NCI-H2196 (cell line): ENCODE measurements around the gene TTC23.
"Not testable (repeated sequence)": the region's sequence is repeated elsewhere in the genome, so short reads cannot be mapped to it uniquely, and the experiment has no call there.

Experiments used
- DNase-seq: peaks from one replicate; lab custom pipeline; 2025; ENCODE audit not compliant: unreplicated experiment; lab: John Stamatoyannopoulos, UW

The TTC23 gene

DNA sequence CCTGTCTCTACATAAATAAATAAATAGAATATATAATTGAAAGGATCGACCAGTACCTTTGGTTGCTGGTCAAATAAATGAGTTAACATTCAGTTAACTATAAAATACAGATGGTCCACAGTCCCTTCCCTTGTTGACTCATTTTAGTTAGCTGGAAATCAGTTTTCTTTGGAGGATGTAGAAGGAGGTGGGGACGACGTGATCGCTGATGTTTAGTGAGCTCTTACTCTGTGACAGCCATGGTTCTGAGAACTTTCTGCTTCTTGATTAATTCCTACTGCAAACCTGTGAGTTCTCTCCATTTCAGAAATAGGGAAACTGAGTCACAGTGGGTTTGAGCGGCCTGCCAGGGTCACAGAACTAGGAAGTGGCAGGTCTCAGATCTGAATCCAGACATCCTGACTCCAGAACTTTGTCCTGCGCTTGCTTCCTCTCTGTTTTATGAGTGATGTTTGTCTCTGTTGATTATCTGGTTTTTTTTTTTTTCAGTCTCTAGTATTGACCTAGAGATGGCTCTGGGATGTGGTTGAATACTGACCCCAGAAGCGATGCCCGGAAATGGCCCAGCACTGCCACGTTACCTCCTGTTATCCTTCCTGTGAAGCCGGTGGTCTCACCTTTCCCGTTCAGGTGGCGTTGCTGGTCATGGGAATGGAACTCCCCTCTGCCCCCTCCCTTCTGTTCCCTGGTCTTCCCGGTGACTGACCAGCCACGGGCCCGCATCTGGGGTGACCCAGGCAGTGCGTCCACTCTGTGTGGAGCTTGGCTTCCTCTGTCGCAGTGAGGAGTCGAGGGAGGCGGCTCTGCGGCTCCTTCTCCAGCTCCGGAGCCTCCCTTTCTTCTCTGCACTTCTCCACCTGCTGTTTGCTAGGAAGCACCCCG lies 126.3 kb downstream of the TTC23 start:
- no peak for DNase-seq

DNA sequence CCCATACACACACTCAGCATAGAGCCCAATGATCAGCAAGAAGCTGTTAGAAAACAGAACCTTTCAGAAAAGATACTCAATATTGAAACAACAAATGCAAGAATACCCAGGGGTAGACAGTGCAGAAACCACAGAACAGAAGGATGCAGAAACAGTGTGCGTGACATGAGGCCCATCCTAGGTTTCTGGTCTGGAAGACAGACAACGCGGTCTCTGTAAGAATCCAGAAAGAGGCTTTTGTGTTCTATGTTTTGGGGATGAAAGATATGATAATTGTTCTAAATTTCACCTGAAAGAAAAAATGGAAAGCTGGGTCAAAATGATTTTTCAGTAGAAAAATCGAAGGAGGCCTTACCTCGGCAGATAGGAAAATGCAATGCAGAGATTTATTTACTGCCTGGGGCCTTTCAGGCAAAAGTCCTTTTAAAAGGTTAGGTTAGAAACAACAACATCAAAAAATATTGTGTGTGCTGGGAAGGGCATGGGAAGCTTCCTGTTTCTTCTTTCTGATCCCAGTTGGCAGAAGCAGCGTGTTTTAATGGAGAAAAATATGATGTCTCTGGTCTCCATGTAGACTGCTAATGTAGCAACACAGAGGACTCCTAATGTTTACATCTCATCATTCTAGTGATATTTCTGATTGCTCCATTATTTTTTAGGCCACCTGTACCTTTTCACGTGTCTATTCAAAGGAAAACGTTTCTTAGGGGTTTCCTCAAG lies 127.5 kb downstream of the TTC23 start:
- DNase-seq = no peak

DNA sequence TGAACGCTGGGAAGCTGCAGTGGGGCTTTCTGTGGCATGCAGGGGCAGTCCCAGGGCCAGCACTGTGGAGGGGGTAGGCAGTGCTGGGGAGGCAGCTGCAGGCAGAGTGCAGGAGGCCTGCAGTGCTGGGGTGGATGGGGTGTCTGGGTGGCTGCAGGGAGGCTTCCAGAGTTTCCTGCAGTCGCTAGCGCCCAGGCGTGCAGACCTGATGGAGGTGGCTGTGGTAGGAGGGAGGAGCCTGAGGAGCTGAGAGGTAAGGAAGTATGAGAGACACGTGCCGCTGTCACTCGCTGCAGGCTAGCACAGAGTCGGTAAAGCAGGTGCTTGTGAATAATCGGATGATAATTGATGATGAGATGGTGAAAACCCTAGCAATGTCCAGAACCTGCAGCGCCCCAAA lies 128.2 kb downstream of the TTC23 start:
- DNase-seq = no peak

DNA sequence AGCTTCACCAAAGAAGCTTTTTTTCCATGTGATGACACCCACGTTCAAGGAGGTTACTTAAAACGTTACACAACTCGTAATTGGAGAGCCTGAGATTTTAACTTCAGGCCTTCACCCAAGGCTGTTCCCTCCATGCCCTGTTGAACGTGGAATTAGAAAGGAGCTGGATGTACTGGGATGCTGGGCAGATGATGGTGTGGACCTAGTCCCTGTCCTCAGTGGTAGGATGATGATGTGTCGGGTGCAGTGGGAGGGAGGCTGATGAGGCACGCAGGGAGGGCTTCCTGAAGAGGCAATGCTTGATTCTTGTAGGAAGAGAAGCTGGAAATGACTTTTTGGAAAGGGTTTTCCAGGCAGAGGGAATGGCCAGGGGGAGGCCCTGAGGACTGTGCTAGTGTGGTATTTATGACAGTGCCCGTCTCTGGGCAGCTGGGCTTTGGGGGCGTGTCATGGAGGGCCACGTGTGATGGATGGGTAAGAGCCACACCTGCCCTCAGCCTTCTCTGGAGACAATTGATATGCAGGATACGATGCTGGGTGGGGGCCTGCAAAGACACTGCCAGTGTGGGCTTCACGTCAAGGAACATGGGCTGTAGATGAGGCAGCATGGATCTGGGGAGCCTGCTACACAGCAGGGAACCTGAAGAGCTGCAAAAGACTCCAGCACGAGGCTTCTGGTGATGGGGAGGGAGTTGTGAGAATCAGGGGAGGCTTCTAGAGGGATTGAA lies 129.2 kb downstream of the TTC23 start:
- DNase-seq = no peak

DNA sequence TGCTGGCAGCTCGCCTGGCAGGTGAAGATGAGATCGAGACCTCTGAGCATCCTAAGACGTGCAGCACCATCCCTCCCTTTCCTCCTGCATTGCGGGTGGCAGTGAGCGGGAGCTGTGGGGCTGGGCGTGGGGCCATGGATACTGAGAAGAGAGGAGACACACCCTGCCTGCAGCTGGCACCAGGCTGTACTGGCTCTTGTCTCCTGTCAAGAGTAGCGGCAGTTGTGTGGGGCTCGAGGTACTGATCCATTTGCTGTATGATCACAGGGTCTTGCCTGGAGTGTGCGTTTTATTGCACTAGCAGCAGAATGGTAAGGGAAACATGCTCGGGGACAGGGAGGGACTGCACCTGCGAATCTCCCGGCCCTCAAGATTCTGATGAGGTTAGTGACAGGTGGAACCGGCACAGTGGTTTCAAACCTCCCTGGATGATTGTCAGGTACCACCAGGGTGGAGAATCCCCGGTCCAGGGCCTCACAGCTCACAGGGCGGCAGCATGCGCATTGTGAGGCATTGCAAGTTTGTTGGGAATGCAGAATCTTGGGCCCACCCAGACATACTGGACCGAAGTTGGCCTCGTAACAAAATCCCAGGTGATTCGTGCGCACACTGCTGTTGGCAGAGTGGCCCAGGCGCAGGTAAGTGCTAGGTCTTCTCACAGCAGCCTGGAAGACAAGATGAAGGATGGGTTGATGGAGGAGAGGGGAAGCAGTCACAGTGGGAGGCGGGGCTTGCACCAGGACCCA lies 130.4 kb downstream of the TTC23 start:
- DNase-seq = no peak

DNA sequence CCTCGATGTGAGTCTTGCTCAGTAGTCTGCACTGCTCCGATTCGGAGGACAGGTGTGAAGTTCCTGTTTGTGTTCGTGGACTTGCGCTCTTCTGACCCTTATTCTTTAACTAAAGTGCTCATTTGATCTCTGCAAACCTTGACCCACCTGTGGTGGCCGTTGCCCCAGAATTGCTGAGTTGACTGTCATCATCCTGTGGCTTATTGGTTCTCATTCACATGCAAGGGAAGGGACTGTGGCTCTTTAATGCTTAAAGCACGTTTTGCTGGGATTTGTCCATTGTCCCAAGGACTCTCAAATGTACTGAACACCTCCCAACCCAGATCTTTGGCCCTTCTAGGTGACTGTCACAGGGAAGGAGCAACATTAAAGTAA lies 131.1 kb downstream of the TTC23 start:
- no peak for DNase-seq

DNA sequence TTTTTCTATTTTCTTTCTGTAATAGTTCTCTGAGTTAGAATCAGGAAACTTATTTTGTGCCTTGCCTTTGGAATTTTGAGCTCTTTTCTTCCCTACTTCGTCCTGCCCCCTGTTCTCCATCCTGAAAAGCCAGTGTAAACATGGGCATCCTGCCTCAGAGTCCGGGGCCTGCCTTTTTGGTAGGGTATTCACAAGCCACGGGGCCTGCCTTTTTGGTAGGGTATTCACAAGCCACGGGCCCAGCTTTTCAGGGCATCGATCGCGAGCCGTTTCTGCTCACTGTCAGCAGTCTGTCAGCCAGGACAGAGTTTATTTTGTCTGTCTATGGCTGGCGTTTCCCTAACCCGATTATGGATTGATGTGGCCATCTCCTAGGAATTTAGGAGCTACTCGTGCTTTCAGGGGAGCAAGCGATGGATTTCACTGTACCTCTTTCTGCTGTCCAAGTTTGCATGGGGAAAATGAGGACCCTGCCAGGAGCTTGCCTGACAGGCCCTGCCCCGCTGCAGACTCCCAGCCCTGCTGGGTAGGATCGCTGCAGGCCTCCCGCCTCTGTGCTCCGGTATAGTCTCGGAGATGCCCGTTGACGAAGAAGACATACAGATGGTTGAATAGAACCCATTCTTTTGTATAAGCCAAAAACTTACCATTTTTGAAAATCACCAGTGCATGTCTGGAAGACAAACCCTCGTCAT lies 131.7 kb downstream of the TTC23 start:
- DNase-seq = no peak

DNA sequence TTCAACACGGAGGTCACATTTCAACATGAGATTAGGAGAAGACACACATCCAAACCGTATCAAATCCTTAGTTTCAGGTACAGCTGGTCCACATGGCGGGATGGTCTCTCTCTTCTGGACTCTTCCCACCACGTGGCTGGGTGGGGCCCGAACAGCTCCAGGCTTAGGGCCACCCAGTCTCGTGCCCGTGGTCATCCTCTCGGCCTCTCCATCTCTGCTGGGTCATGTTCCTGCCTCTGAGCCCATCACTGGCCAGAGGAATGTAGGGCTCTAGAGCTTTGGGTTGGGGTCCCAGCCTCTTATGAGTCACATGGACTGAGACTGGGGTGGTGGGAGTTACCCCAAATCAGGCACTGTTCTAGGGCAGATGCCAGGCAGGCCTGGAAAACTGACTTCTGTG lies 132.3 kb downstream of the TTC23 start:
- DNase-seq = no peak

DNA sequence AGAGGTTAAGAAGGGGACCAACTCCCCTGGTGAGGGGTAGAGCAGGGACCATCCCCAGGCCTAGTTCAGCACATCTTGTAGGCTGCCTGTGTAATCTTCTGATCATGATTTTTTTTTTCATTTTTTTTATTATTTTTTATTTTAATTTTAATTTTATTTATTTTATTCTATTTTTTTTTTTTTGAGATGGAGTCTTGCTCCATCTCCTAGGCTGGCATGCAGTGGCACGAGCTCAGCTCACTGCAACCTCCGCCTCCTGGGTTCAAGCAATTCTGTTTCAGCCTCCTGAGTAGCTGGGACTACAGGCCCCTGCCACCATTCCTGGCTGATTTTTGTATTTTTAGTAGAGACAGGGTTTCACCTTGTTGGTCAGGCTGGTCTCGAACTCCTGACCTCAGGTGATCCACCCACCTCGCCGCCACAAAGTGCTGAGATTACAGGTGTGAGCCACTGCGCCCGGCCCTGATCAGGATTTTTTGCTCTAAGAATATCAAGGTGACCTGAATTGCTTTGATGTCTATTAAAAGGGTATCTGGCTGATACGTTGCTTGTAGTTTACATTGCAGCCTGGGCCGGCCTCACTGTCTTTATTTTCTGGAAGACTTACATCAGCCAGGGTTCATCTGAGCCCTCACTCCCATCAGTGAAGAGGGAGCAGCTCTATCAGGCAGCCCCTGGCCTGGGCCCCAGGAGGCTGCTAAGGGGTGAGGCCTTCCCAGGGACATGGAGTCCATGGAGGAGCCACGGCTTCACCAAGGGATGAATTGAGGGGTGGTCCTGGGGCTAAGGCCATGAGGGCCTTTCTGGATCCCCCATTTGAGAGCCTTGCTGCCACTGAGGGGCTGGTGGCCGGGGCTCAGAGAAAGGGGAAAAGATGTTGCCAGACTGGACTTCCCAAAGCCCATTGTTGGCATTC lies 133.8 kb downstream of the TTC23 start:
- no peak for DNase-seq

DNA sequence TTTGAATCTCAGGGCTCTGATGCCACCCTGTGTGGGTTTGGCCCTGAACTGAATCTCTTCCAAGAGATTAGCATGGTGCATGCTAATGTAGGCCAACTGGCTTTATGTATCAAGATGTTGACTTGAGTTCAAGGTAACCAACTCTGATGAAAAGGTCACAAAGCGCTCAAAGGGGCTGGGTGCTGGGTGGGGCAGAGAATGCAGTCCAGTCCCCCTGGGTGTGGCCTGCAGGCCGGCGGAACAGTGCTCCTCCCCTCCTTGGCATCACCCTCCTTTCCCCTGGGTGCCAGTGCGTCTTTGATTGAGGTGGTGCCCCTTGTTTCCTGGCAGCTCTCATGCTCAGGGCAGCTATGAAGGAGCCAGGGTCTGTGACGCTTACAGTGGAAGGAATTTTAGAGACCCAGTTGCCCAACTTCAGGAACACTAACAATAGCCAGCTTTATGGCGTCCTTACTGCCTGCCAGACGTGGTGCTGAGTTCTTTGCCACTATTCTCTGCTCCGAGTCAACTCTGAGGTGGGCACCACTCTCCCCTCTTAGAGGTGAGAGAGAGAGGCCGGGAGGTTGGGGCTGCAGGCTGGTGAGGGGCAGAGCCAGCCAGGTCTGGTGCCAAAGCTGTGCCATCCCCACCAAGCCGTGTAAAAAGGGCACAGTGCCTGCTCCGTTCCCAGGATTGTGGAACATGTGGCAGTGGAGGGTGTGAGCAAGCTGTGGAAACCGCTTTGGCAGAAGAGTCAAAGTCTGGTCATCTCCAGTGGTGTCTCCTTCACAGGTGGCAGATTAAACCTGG lies 134.7 kb downstream of the TTC23 start:
- no peak for DNase-seq

DNA sequence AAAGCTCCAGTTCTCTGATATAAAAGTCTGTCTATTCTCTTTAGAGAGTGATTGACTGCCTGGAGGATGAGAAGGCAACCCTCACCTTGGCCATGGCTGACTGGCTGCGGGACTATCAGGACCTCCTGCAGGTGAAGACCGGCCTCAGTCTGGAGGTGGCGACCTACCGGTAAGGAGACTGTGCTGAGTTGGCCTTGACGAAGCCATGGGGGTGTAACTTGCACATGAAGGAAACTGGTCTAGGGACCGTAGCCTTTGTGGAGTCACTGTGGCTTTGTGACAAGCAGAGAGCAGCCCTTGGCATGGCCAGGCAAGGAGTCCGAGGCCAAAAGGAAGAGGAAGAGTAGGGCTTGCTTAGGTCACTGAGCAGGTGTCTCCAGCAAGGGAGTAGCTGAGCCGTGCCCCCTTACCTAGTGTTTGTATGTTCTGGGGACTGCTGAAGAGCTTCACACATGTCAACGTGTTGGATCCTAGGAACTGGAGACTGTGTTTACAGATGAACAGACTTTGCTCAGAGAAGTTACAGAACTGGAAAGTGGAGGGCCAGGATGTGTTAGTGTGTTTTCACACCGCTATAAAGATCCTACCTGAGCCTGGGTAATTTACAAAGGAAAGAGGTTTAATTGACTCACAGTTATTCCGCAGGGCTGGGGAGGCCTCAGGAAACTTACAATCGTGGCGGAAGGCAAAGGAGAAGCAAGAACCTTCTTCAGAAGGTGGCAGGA lies 135.7 kb downstream of the TTC23 start:
- no peak for DNase-seq

DNA sequence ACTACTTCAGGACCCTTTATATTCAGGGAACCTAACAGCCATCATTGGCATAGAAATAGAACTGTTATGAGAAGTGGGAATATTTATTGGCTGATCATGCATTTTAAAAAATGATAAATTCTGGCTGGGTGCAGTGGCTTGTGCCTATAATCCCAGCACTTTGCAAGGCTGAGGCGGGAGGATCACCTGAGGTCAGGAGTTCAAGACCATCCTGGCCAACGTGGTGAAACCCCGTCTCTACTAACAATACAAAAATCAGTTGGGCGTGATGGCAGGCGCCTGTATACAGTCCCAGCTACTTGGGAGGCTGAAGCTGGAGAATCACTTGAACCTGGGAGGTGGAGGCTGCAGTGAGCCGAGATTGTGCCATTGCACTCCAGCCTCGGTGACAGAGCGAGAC lies 137.7 kb downstream of the TTC23 start:
- not testable (repeated sequence) for DNase-seq

DNA sequence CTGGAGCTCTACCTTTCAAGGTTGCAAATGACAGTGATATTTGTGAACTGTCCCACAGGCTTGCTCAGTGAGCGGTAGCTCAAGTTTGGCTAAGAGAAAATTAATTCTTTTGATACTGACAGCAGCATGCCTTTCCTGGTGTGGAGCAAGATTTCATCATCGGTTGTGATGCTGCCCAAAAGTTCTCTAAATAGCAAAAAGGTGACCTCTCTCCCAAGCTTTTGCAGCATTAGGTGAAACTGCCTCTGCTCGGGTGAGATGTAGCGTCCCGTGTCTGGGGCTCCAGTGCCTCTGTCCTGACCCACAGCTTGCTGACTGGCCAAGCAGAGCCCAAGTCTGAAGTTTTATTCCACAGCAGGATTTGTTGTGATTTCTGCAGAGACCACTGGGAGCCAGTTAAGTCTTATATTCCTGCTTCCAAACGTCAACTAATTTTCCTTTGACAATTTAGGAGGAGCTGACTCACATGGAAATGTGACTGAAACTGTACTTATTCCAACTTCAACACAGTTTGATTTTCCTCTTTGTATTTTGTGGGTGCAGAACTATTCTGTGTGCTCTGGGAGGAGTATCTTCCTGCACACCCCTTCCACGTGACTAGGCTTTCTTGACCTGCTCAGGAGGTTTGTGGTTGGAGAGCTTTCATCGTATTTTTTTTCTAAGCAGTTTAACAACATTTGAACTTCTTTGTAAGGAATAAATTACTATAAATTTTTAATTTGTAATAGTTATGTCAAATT lies 138.6 kb downstream of the TTC23 start:
- no peak for DNase-seq

DNA sequence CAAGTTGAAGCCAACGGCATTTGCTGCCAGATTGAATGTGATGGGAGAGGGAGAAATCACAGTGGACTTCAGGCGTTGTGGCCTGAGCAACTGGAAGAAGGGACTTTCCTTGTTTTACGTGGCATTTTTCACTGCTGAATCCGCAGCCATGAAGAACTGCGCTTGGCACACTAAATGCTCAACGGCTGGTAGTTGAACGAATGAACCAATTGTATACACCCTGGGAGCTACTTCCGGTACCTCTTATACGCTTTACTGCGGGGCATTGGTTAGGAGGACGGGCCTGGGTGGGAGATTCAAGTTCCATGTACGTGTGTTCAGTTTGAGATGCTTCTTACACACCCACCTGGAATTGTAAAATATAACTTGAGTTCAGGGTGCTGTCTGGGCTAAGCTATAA lies 139.3 kb downstream of the TTC23 start:
- no peak for DNase-seq

DNA sequence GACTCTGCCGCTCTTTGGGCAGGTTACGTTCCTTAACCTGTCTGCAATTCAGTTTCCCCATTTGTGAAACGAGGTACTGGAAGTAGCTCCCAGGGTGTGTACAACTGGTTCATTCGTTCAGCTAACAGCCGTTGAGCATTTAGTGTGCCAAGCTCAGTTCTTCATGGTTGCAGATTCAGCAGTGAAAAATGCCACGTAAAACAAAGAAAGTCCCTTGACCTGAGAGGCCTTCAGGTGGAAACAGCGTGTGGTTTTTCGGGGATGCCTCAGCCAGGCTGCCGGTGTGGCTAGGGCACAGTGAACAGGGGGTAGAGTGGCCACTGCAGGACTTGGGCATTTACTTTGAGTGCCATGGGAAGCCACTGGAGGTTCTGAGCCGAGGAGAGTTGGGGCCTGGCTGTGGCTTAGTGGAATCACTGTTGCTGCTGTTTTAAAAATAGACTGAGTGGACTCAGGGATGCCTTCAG lies 139.8 kb downstream of the TTC23 start:
- DNase-seq = no peak

DNA sequence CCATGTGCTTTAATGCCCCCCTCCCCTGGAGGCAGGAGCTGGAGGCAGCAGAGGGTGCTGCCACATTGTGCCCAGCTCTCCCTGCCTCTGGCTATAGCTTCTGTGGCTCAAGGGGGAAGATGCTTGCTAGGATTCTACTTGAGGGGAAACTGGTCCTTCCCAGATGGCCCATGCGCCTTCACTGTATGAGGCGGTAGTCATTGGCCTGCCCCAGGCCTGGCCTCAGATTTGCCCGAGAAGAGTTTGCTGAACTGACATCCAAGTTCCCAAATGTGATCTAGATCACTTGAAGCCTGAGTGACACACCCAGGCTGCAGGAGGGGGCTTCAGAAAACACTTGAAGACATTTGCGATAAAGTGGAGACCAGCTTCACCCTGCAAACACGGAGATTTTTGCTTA lies 140.4 kb downstream of the TTC23 start:
- DNase-seq = no peak
